GM13976 (cell line): ENCODE measurements around the gene IGF1R.

Source experiments
- DNase-seq: peaks from one replicate; pipeline ENCODE4 v3.0.0; 2012; ENCODE audit warnings: low spot score
- in situ Hi-C: fragments of 300-500 bp; cut with MboI; formaldehyde crosslinking; loops from one replicate; pipeline ENCODE4 v1.12.0; 2022; ENCODE audit warnings: low sequenced_read_pairs, mixed read lengths, inconsistent platforms; ENCODE audit not compliant: unreplicated experiment
- TF ChIP-seq, protein P1 (sequence below): IDR thresholded peaks from 2 replicates; pipeline ENCODE4 v1.5.1; 2012; ENCODE audit warnings: borderline replicate concordance, mild to moderate bottlenecking; ENCODE audit not compliant: insufficient read depth; ENCODE audit errors: extremely low read depth, missing control alignments, control extremely low read depth

IGF1R gene

GRCh38 chr15:98782801-98783200 lies 134.5 kb downstream of the IGF1R start:
- TF ChIP-seq, protein P1, sequence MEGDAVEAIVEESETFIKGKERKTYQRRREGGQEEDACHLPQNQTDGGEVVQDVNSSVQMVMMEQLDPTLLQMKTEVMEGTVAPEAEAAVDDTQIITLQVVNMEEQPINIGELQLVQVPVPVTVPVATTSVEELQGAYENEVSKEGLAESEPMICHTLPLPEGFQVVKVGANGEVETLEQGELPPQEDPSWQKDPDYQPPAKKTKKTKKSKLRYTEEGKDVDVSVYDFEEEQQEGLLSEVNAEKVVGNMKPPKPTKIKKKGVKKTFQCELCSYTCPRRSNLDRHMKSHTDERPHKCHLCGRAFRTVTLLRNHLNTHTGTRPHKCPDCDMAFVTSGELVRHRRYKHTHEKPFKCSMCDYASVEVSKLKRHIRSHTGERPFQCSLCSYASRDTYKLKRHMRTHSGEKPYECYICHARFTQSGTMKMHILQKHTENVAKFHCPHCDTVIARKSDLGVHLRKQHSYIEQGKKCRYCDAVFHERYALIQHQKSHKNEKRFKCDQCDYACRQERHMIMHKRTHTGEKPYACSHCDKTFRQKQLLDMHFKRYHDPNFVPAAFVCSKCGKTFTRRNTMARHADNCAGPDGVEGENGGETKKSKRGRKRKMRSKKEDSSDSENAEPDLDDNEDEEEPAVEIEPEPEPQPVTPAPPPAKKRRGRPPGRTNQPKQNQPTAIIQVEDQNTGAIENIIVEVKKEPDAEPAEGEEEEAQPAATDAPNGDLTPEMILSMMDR = no peak
- in situ Hi-C loops = loop anchor here (25.0 kb wide), 1 partner anchor 280 kb away; no protein-coding TSS in a partner anchor
- no peak for DNase-seq

GRCh38 chr15:98785431-98785806 lies 137.1 kb downstream of the IGF1R start:
- no peak for DNase-seq
- TF ChIP-seq, protein P1 = no peak
- in situ Hi-C loops = loop anchor here (25.0 kb wide), 1 partner anchor 277 kb away; no protein-coding TSS in a partner anchor

DNA sequence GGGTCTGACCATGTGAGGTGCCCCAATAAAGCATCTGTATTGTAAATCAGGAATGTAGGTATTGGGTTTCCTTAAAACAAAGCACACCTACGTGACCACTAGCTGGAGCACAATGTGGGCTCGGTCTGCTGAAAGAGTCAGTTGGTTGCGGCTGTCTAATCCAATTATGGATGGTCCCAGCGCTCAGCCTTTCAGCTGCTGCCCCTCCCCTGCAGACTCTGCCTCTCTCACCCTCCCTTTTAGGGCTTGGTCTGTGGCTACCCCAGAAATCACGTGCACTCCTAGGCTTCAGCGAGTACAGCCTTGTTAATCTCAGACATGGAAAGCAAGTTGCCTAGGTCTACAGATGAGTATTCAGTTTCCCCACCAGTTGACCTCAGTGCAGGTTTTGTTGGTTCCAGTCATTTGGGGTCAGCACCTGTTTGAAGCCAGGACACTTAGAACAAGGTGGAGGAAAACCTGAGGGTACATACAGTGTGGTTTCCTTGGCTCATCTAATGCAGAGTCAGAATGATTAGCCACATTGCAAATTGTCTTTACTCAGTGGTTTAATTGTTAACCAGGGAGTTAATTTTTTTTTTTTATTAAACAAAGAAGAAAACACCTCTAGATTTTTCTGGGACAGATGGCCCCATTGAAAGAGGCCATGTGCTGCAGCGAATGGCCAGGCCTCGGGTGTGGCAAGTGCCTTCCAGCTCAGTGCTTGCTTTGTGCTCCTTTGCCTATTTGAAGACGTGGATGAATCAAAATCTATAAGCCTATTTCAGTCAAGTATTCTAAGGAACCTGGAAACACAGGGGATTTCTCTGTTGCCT lies 137.7 kb downstream of the IGF1R start:
- in situ Hi-C loops = loop anchor here (25.0 kb wide), 1 partner anchor 276 kb away; no protein-coding TSS in a partner anchor
- TF ChIP-seq, protein P1 = no peak
- no peak for DNase-seq

- in situ Hi-C loops = loop anchor here (25.0 kb wide), 1 partner anchor 276 kb away; no protein-coding TSS in a partner anchor
- TF ChIP-seq, protein P1 = no peak
- DNase-seq = no peak
Observed at GRCh38 chr15:98786717-98787116, 138.4 kb downstream of the IGF1R start.

DNA sequence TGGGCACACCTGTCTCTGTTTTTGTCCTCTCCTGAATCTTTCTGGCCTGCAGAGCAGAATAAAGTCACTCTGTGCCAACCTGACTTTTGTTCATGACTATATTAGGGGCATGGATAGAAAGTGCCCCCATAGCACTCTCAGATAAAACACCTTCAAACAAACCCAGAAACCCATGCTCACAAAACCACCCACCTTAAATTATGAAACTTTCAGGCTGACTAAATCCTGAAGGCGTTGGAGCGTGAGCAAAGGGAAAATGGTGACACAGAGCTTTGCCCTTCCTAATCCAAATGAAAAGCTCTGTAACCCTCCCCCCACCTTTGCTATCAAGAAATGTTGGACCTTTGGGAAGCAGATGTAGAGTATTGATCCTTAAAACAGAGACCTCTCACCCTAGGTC lies 138.9 kb downstream of the IGF1R start:
- no peak for DNase-seq
- in situ Hi-C loops = loop anchor here (25.0 kb wide), 1 partner anchor 275 kb away; no protein-coding TSS in a partner anchor
- TF ChIP-seq, protein P1 = no peak

- in situ Hi-C loops = loop anchor here (25.0 kb wide), 1 partner anchor 274 kb away; no protein-coding TSS in a partner anchor
- DNase-seq = no peak
- TF ChIP-seq, protein P1 = no peak
Observed at GRCh38 chr15:98787936-98788757, 139.8 kb downstream of the IGF1R start.
